HepG2 (cell line): ENCODE measurements around the gene PFKP. TPM values are rescaled to one million over a fixed set of nuclear protein-coding genes. Genes with fewer than 3 reads are reported as not detected.

ENCODE experiments used
- ADNP ChIP-seq: sonication (generic); formaldehyde crosslinking; IDR thresholded peaks from 2 replicates; pipeline ENCODE4 v1.4.0; 2020; ENCODE audit warnings: missing genetic modification reagents
- ISL2 ChIP-seq: sonication (generic); formaldehyde crosslinking; IDR thresholded peaks from 2 replicates; pipeline ENCODE4 v1.5.0; 2020; ENCODE audit warnings: missing genetic modification reagents
- LCORL ChIP-seq, 2 experiments: fragments of 450-650 bp in 1 of 2; sonication (generic) in 1 of 2; formaldehyde crosslinking in 1 of 2; IDR thresholded peaks; 2 replicates each; pipeline versions ENCODE4 v1.5.0 to v1.6.1; 2017 to 2020; ENCODE audit warnings: antibody characterized with exemption in 1 of 2, missing genetic modification reagents in 1 of 2
- MED8 ChIP-seq: sonication (generic); formaldehyde crosslinking; IDR thresholded peaks from 2 replicates; pipeline ENCODE4 v1.8.1; 2023; ENCODE audit warnings: mild to moderate bottlenecking, missing genetic modification reagents; ENCODE audit not compliant: insufficient replicate concordance
- NKX3-1 ChIP-seq: sonication (generic); formaldehyde crosslinking; IDR thresholded peaks from 2 replicates; pipeline ENCODE4 v1.5.0; 2020; ENCODE audit warnings: missing genetic modification reagents
- PHB2 ChIP-seq: fragments of 450-650 bp; IDR thresholded peaks from 2 replicates; pipeline ENCODE4 v1.6.1; 2018; ENCODE audit not compliant: partially characterized antibody
- RXRB ChIP-seq: IDR thresholded peaks from 2 replicates; pipeline ENCODE4 v1.6.1; 2016; ENCODE audit warnings: borderline replicate concordance, missing genetic modification reagents, missing compliant biosample characterization
- YY1 ChIP-seq: IDR thresholded peaks from 2 replicates; pipeline ENCODE4 v1.6.1; 2011; ENCODE audit warnings: low read length, low read depth, moderate library complexity, mild to moderate bottlenecking; ENCODE audit not compliant: insufficient read depth, insufficient replicate concordance
- ZBTB8A ChIP-seq: sonication (generic); formaldehyde crosslinking; IDR thresholded peaks from 2 replicates; pipeline ENCODE4 v1.4.0; 2020; ENCODE audit warnings: mild to moderate bottlenecking, low read depth, missing genetic modification reagents, borderline replicate concordance
- ZC3H13 ChIP-seq: sonication (generic); formaldehyde crosslinking; IDR thresholded peaks from 2 replicates; pipeline ENCODE4 v1.8.1; 2023; ENCODE audit warnings: mild to moderate bottlenecking, missing genetic modification reagents, moderate library complexity
- ZNF234 ChIP-seq: sonication (generic); formaldehyde crosslinking; conservative IDR thresholded peaks from 2 replicates; pipeline ENCODE4 v1.5.1; 2020; ENCODE audit warnings: mild to moderate bottlenecking, missing genetic modification reagents
- ZNF484 ChIP-seq: sonication (generic); formaldehyde crosslinking; IDR thresholded peaks from 2 replicates; pipeline ENCODE4 v1.5.1; 2020; ENCODE audit warnings: mild to moderate bottlenecking, low read depth, missing genetic modification reagents, borderline replicate concordance
- ZNF720 ChIP-seq: sonication (generic); formaldehyde crosslinking; IDR thresholded peaks from 2 replicates; pipeline ENCODE4 v1.4.0; 2020; ENCODE audit warnings: missing genetic modification reagents
- polyA plus RNA-seq, 8 experiments: library from polyadenylated mRNA; depleted of rRNA in 3 of 8; stranded (reverse) in 7 of 8; unstranded in 1 of 8; fragments of >200 nt; fragmentation: Illumina TruSeq in 4 of 8; extraction: Trizol in 4 of 8; gene quantifications; 2 replicates each; pipeline versions ENCODE4 v1.2.1 to v1.2.3, GENCODE V29; 2011 to 2016; ENCODE audit warnings: low read depth in 4 of 8, missing spikeins in 1 of 8, mixed read lengths in 1 of 8; ENCODE audit not compliant: insufficient read depth in 1 of 8
- total RNA-seq, 5 experiments: library from RNA; depleted of rRNA; stranded (reverse); fragments of >200 nt; fragmentation: Illumina TruSeq; extraction: Trizol; gene quantifications; 2 replicates each; pipeline ENCODE4 v1.2.3, GENCODE V29; 2016; ENCODE audit warnings: low read depth in 1 of 5
- TF ChIP-seq, protein P1 (sequence below): sonication (generic); formaldehyde crosslinking; IDR thresholded peaks from 2 replicates; pipeline ENCODE4 v1.5.1; 2020; ENCODE audit warnings: mild to moderate bottlenecking, missing genetic modification reagents
- TF ChIP-seq, protein P2 (sequence below): sonication (generic); formaldehyde crosslinking; IDR thresholded peaks from 2 replicates; pipeline ENCODE4 v1.4.0; 2020; ENCODE audit warnings: mild to moderate bottlenecking, missing genetic modification reagents
- TF ChIP-seq, protein P3 (sequence below): sonication (generic); formaldehyde crosslinking; IDR thresholded peaks from 2 replicates; pipeline ENCODE4 v1.8.0; 2022; ENCODE audit warnings: mild to moderate bottlenecking, missing genetic modification reagents; ENCODE audit not compliant: insufficient replicate concordance
- TF ChIP-seq, protein P4 (sequence below): sonication (generic); formaldehyde crosslinking; IDR thresholded peaks from 2 replicates; pipeline ENCODE4 v1.4.0; 2020; ENCODE audit warnings: mild to moderate bottlenecking, missing genetic modification reagents, borderline replicate concordance

Gene PFKP
- total and polyA plus RNA-seq, 2 of the 13 experiments (the other 11 are each of a cell fraction or from before 2014, with no cell fraction given) = 0.80 to 2.4 TPM

DNA sequence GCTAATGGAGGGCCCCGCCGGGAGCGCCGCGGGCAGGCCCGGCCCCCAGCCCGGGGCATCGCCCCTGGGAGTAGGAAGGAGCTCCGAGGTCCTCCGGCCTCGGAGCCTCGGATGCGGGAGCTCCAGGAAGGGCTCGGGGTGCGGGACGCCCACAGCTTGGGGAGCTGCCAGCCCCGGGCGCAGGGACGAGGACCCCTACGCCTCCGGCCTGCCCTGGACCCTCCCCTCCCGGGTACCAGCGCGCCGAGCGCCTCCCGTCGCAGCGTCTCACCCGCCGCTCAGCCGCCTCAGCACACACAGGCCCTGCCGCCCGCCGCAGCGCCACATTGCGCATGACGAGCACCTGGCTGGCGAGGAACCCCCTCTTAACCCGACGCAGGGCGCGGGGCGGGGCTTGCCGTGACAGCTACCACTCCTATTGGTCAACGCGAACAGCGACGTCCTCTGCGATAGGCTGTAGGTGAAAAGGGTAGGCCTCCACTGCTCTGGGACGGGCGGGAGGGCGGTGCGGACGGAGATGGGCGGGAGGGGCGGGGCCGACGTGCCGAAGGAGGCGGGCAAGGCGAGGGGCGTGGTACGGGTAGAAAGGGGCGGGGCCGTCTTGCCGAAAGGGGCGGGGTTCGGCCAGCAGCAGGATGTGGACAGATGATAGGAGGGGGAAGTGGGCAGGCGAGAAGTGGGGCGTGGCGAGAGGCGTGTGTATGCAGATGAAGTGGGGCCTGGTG lies 105.3 kb downstream of the PFKP start, which contains the start of gene PITRM1 (continued):
- TF ChIP-seq, protein P1, sequence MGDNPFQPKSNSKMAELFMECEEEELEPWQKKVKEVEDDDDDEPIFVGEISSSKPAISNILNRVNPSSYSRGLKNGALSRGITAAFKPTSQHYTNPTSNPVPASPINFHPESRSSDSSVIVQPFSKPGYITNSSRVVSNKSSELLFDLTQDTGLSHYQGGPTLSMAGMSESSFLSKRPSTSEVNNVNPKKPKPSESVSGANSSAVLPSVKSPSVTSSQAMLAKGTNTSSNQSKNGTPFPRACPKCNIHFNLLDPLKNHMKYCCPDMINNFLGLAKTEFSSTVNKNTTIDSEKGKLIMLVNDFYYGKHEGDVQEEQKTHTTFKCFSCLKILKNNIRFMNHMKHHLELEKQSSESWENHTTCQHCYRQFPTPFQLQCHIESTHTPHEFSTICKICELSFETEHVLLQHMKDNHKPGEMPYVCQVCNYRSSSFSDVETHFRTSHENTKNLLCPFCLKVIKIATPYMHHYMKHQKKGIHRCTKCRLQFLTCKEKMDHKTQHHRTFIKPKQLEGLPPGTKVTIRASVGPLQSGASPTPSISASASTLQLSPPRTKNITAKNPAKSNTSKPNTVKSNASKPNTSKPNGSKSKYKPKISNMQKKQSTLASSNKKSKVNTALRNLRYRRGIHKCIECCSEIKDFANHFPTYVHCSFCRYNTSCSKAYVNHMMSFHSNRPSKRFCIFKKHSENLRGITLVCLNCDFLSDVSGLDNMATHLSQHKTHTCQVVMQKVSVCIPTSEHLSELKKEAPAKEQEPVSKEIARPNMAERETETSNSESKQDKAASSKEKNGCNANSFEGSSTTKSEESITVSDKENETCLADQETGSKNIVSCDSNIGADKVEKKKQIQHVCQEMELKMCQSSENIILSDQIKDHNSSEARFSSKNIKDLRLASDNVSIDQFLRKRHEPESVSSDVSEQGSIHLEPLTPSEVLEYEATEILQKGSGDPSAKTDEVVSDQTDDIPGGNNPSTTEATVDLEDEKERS (CRISPR knock-in tag) = no peak
- TF ChIP-seq, protein P2, sequence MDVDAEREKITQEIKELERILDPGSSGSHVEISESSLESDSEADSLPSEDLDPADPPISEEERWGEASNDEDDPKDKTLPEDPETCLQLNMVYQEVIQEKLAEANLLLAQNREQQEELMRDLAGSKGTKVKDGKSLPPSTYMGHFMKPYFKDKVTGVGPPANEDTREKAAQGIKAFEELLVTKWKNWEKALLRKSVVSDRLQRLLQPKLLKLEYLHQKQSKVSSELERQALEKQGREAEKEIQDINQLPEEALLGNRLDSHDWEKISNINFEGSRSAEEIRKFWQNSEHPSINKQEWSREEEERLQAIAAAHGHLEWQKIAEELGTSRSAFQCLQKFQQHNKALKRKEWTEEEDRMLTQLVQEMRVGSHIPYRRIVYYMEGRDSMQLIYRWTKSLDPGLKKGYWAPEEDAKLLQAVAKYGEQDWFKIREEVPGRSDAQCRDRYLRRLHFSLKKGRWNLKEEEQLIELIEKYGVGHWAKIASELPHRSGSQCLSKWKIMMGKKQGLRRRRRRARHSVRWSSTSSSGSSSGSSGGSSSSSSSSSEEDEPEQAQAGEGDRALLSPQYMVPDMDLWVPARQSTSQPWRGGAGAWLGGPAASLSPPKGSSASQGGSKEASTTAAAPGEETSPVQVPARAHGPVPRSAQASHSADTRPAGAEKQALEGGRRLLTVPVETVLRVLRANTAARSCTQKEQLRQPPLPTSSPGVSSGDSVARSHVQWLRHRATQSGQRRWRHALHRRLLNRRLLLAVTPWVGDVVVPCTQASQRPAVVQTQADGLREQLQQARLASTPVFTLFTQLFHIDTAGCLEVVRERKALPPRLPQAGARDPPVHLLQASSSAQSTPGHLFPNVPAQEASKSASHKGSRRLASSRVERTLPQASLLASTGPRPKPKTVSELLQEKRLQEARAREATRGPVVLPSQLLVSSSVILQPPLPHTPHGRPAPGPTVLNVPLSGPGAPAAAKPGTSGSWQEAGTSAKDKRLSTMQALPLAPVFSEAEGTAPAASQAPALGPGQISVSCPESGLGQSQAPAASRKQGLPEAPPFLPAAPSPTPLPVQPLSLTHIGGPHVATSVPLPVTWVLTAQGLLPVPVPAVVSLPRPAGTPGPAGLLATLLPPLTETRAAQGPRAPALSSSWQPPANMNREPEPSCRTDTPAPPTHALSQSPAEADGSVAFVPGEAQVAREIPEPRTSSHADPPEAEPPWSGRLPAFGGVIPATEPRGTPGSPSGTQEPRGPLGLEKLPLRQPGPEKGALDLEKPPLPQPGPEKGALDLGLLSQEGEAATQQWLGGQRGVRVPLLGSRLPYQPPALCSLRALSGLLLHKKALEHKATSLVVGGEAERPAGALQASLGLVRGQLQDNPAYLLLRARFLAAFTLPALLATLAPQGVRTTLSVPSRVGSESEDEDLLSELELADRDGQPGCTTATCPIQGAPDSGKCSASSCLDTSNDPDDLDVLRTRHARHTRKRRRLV (CRISPR knock-in tag) = no peak
- TF ChIP-seq, protein P3, sequence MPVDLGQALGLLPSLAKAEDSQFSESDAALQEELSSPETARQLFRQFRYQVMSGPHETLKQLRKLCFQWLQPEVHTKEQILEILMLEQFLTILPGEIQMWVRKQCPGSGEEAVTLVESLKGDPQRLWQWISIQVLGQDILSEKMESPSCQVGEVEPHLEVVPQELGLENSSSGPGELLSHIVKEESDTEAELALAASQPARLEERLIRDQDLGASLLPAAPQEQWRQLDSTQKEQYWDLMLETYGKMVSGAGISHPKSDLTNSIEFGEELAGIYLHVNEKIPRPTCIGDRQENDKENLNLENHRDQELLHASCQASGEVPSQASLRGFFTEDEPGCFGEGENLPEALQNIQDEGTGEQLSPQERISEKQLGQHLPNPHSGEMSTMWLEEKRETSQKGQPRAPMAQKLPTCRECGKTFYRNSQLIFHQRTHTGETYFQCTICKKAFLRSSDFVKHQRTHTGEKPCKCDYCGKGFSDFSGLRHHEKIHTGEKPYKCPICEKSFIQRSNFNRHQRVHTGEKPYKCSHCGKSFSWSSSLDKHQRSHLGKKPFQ (CRISPR knock-in tag) = peak; percentile 73
- TF ChIP-seq ZNF720 (CRISPR knock-in tag) = no peak
- no peak; the same call in 1 of the 2 replicates for TF ChIP-seq ZC3H13 (CRISPR knock-in tag)
- no peak for TF ChIP-seq MED8
- peak; percentile 56 for TF ChIP-seq RXRB (CRISPR knock-in tag)
- TF ChIP-seq, protein P4, sequence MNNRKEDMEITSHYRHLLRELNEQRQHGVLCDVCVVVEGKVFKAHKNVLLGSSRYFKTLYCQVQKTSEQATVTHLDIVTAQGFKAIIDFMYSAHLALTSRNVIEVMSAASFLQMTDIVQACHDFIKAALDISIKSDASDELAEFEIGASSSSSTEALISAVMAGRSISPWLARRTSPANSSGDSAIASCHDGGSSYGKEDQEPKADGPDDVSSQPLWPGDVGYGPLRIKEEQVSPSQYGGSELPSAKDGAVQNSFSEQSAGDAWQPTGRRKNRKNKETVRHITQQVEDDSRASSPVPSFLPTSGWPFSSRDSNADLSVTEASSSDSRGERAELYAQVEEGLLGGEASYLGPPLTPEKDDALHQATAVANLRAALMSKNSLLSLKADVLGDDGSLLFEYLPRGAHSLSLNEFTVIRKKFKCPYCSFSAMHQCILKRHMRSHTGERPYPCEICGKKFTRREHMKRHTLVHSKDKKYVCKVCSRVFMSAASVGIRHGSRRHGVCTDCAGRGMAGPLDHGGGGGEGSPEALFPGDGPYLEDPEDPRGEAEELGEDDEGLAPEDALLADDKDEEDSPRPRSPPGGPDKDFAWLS = no peak
- TF ChIP-seq ZNF484 (CRISPR knock-in tag) = no peak
- peak; percentile 26; the same call in 1 of the 2 replicates for TF ChIP-seq NKX3-1
- TF ChIP-seq PHB2 = no peak
- no peak for TF ChIP-seq ADNP (CRISPR knock-in tag)
- TF ChIP-seq LCORL (IDR thresholded peaks at IDR 0.05) = no peak
- TF ChIP-seq LCORL (CRISPR knock-in tag; IDR thresholded peaks at IDR 0.05) = no peak
- TF ChIP-seq YY1 = peak; percentile 57
- TF ChIP-seq ZBTB8A (CRISPR knock-in tag) = no peak
- no peak for TF ChIP-seq ZNF234 (CRISPR knock-in tag)
- no peak; the same call in 1 of the 2 replicates for TF ChIP-seq ISL2
